Stimulated activated CD8-positive, alpha-beta memory T cell treated with anti-CD3 and anti-CD28 coated beads, Interleukin-4, amount 100 ng/mL, for 24 hours (primary cell): Measurements from ENCODE around the gene CLUH.

Experiments used
- DNase-seq: peaks from one replicate; pipeline ENCODE4 v3.0.0-alpha.2; 2020; ENCODE audit warnings: low read depth

Gene CLUH

DNA sequence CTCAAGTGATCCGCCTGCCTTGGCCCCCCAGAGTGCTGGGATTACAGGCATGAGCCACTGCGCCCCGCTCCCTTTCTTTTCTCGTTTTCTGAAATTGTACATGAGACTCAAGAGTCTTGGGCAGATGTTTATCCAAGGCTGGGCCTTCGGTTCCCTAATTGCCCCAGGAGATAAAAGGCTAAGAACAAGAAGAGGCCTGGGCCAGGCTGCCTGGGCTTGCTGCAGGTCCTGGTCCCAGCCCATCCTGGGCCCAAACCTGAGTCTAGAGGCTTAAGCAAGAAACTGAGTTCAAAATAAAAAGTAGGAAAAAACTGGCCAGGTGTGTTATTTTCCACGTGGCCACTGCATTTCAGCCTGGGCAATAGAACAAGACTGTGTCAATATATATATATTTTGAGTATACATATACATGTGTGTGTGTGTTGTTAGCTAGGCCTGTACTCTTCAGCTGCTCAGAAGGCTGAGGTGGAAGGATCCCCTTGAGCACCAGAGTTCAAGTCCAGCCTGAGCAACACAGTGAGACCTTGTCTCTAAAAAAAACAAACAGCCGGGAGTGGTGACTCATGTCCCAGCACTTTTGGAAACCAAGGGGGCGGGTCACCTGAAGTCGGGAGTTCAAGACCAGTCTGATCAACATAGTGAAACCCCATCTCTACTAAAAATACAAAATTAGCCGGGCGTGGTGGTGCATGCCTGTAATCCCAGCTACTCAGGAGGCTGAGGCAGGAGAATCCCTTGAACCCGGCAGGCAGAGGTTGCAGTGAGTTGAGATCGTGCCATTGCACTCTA lies 6.8 kb upstream of the CLUH start:
- DNase-seq: no peak

DNA sequence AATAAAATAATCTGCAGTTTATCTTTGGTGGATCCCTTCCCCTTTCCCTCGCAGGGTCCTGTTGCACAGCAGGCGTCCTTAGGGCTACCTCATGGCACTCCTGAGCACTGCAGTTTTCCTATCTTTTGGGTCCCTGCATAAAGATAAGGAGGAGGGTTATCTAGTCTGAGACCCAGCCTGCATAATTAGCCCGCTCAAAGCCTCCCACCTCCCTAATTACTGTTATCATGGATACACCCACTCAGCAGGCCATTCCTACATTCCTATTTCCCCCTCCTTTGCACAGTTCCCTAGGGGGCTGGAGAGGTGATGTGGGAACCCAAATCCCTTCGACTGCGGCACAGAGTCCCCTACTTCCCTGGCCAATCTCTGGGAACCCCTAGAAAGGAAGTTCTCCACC lies 5.1 kb upstream of the CLUH start:
- DNase-seq: no peak

DNA sequence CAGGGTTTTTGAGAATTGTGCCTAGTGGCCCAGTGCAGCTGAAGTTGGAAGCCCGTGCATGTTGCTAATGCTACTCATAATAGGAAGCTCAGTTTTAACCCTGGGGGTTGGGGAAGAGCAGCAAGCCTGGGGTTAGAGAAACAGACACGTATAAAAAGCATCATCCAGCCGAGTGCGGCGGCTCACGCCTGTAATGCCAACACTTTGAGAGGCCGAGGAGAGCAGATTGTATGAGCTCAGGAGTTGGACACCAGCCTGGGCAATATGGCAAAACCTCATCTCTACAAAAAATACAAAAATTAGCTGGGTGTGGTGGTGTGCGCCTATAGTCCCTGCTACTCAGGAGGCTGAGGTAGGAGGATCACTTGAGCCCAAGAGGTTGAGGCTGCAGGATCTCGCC lies 2.3 kb upstream of the CLUH start:
- no peak for DNase-seq

DNA sequence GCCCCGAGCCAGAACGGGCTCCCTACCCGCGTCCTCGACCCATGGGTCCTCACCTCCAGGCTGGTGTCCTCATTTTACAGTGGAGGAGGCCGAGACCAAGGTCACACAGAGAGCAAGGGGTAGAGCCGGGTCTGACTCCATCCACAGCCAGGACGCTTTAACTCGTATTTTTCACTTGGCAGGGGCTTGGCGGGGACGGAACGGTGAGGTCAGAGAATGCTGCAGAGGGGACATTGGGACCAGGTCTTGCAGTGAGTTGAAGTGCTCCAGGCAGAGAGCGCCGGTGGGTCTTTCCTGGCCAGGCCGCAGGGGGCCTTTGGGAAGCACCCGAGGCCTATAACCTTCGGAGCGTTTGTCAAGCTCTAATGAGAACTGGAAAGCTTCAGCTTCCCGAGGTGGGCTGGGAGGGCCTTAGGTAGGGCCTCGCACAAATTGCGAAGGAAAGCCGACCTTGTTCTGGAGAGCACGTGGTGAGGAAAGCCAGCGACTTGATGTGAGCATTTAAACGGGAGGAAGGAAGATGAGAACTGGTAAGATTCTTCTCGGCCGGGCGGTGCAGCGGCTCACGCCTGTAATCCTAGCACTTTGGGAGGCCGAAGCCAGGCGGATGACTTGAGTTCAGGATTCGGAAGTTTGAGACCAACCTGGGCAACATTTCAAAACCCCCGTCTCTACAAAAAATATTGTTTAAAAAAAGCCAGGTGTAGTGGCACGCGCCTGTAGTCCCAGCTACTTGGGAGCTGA lies 908 bp upstream of the CLUH start:
- DNase-seq: no peak

DNA sequence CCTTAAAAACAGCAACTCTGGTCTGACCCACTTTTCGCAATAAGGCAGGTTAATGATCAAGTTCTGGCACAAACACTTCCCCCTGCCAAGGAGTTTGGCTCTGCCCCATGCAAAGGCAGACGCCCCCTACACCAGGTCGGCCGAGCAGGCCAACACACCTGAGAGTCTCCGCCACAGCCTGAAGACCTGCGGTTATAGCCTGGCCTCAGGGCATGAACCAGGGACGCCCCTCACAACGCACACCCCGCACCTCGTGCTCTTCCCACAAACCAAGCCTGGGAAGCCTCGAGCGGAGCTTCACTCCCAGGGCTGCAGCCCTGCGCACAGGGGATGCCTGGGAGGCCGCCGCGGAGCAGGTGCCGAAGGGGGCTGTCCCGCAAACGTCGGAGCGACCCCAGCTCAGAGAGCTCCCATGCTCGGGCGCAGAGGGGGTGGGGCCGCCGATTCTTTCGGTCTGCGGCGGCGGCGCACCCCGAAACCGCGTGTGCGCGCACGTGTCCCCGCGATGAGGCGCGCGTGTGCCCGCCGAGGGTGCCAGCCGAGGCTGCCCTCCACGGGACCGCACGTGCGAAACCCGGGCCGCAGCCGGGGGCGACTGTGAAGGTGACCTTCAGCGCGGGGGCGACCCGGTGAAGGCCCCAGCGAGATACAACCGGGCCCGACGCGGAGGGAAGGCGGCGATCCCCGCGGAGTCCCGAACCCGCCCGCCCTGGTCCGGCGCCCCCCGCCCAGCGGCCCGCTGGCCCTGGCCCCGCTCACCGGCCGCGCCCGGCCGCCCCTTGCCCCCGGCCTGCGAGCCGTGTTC lies 559 bp downstream of the CLUH start:
- no peak for DNase-seq

DNA sequence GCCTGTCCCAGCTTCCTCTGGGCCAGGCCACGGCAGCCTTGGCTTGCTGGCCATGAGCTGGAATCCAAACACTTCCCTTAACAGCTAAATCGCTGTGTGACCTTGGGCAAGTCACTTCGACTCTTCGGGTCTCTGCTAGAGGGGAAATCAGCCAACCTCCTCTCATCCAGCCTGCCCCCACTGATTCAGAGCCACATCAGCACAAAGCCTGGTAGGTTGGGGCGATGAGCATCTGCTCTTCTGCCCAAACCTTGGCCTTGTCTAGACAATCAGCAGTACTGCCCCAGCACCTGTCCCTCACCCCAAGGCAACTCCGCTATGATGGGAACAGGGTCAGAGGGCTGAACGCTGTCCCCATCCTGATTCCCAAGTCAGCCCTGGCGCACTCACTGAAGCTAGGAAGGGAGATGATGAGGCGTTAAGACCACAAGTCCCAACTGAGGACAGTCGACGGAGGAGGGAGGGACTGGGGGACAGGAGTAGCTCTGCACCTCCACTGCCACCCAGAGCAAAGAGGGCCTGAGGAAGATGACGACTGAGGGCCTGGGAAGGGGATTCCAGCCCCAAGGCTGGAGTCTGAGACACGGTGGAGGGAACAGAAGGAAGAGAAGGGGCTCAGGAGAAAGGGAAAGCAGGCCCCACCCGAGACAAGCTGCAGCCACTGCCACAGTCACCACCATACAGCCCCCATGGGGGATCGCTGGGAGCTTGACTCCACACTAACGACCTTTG lies 1.3 kb downstream of the CLUH start:
- no peak for DNase-seq

DNA sequence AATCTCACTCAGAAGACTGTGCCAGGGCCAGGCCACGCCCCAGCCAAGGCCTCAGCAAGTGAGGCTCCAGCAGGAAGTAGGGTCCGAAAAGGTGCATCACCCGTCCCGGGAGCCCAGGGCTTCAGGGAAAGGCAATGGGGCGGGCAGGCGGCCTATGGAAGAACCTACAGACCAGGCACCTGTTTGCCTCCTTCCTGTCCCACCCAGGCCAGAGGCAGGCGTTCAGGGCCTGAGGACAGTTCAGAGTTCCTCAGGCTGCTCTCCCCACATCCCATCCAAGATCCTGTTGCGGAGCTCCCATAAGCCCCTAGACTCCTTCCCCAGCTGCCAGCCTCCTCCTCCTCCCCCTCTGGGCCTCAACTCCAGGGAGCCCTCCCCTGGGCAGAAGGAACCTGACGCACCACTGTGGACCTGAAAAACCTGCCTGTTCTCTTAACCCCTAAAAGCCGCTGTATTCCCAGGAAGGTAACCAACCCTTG lies 2.3 kb downstream of the CLUH start:
- no peak for DNase-seq

DNA sequence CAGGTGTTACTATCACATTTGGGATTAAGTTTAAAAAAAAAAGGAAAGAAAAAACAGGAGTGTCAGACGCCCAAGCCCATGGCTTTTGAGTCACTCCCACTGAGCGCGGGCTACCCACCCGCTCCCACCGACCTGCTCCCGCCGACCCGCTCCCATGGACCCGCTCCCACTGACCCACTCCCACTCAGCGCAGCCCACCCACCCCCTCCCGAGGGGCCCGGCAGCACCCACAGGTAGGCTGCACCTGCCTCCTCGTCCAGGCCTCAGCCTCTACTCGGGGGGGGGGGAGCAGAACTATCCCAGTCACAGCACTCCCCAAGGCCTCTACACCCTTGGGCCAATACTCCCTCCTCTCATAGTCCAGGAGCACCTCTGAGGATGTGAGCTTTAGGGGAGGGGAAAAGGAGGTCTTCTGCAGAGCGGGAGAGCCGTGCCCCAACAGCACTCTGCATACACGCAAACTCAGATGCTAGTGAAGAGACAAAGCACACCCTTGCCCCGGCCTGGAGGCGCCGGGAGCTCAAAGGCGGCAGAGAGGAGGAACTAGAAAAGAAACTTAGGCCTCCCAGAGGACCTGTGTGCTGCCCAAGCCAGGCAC lies 2.9 kb downstream of the CLUH start:
- DNase-seq: no peak

DNA sequence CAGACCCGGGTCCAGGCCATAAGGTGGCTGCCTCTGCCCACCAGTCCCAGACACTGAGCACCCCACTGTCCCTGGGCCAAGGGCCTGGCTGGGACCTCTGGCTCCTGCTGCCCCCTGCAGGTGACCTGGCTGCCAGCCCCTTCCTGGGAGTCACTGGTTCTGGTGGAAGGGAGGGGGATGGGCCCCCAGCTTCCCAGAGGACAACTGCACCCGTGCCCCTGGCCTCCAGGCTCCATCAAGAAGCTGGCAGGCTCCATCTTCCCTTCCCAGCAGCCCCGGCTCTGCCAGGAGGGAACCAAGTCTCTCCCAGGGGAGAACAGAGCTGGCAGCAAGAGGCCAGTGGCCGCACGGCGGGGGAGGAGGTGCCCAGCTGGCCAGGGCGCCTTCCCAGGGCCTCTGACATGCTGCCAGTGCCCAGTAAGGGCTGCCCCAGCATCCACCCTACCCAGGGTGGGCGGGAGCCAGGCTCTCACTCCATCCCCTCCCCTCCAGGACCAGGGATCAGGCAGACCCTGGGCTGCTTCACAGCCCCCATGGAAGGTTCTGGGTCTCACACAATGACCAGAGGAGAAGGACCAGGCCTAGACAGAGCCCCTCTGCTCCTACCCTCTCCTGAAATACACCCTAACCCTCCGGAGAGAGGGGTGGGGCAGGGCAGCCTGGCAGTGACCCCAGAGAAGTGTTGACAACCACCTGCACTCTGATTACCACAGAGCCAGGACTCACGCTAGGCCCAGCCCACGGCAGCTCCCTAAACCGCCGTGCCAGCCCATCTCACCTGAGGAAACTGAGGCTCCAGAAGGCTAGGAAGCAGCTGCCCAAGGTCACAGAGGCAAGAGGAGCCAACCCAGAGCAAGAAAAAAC lies 3.6 kb downstream of the CLUH start:
- no peak for DNase-seq

DNA sequence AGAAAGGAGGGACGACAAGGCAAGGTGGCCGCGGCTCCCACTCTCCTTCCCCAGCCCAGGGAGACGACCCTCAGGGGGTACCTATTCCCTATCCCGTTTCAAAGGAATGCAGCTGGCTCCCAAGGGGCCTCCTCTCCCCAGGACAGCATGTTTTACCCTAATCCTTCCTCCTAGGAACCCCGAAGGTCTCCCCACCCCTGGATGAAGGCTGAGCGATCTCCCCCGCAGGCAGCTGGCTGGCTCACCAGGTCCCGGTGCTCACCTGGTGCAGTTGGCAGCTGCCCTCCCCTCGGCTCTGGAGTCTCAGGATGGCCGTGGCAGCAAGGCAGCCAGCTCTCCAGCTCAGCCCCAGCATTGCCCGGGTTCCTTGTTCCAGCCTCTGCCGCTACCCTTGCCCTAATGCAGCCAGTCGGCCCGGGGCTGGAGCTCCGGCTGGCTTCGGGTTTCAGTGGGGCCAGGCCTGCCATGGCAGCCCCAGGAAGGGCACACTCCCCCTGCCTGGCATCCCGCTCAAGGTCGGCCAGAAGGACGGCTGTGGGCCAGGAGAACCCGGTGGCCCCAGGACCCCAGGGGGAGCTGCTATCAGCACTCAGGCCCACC lies 4.6 kb downstream of the CLUH start:
- DNase-seq: no peak

DNA sequence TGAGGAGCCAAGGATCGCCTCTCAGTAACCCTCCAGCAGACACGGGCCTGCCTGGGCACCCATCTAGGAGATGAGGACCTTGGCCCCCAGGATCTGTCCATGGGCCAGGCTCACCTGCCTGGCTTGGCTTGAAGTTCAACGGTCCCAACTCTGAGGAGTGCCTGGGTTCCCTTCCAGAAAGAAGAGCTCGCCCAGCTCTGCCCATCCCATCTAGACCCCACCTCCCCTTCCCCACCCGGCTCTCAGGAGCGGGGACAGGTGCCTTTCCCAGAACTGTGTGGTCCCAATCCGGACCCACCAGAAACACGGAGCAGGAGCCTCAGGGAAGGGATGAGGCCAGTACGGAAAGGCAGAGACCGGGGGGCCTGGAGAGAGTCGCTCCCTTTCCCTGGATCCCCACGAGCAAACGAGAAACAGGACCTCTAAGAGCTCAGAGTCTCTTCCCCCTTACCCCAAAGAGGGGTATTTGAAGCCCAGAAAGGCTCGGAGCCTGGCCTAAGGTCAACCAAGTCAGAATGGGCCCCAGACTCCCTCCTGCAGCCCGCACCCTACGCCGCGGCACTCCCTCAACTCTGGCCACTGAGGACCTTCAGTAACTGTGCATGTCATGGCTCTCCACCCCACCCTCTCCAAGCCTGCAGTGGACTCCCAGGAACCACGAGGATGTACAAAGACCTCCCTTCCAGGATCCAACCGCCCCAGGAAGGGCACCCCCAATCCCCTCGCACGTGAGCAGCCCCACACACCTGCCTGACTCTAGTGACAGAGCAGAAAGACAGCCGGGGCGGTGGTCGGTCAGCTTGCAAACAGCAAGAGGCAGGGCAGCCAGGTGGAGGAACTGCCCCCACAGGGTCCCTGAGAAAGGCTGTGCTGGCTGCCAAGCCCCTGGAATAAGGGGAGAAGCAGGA lies 5.4 kb downstream of the CLUH start:
- no peak for DNase-seq

DNA sequence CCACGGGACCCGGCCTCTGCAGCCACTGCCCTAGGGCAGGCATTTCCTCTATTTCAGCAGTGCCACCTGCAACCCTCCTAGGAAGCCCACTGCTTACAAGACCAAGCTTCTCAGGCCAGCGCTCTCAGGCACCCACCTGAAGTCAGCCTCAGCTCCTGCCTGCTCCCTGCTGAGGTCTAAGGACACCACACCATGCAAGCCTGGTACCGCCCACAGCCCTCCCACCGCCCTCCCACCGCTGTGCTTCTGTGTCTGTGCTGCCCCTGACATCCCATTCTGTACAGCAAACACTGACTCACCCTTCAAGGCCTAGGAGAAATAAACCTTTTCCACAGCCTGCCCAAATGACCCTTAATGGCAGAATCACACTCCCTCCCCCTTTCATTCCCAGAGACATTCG lies 6.3 kb downstream of the CLUH start:
- DNase-seq: no peak

DNA sequence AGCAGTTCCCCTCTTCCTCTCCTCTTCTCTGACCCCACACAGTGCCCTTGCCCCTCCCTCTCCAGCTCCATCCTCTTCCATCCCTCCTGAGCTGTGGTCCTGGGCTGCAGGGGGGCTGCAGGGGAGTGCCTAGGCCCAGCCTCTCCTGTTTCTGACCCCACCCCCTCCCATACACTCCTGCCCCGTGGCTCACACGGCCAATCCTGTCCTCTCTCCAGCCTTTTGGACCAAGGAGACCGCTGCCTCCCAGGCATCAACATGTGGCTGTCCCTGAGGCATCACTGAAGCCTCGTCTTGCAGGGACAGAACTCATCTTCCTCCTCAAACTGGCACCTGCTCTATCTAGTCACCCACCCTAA lies 6.7 kb downstream of the CLUH start:
- no peak for DNase-seq

DNA sequence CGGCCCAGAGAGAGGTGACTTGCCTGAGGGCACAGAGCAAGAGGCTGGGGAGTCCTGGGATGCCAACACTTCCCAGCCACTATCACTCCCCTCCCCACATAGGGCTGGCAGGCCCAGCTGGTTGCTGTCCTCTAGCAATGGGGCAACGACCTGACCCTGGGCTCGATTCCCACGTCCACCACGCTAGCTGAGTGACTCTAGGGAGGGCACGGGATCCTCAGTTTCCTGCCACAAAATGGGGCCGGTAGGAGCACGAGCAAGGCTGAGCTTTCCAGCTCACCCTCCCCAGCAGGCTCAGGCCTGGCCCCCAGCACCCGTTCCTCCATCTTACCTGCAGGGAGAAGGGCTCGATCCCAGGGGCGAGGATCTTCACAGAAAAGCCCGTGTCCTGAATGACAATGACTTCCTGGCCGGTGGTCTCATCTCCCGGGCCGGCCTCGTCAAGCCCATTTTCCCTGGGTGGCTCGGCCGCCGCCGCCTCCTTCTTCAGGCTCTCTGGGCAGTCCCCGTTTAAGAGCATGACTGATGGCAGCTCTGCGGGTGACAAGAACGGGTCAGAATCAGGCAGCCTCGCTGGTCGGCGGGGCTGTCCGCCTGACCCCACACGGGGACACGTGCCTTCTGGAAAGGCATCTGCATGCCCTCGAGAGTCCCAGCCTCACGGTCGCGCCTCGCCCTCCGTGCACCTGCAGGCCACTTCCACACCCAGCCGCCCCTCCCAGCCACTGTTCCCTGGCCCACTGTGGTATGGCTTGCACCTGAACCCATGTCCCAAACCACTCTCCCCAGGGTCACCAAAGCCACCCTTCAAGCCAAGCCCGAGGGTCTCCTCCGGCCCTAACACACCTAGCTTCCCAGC lies 7.3 kb downstream of the CLUH start:
- no peak for DNase-seq

DNA sequence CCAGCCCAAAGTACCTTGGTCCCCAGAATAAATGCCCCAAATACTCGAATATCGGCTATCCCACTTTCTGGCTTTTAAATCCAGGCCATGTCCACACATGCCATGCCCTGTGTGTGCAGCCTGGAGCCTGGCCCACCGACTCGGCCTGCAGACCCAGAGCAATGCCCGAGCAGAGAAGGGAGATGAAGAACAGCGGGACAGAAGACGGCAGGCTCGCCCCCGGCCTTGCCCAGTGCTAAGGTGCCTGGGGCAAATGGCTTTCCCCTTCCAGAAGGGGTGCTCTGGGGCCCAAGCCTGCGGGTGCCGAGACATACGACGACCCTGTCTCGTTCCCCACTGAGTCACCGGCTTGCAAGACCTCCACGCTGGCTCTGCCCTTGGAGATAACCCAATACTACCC lies 8.0 kb downstream of the CLUH start:
- DNase-seq: no peak

DNA sequence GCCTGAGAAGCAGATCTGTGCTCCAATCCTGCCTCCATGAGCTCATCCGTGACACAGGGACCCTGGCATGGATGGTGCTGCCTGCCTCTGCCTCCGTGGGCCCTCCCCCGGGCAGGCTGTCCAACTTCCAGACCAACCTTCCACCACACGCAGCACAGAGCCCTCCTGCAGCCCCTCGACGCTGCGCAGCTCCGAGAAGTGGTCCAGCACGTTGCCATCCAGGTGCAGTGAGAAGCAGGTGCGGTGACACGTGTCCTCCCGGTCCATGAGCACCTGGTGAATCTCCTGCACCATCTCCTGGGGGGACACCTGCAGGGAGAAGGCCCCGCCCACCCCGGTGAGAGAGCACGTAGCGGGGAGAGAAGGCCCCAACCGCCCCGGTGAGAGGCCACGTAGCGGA lies 8.4 kb downstream of the CLUH start:
- DNase-seq: no peak

DNA sequence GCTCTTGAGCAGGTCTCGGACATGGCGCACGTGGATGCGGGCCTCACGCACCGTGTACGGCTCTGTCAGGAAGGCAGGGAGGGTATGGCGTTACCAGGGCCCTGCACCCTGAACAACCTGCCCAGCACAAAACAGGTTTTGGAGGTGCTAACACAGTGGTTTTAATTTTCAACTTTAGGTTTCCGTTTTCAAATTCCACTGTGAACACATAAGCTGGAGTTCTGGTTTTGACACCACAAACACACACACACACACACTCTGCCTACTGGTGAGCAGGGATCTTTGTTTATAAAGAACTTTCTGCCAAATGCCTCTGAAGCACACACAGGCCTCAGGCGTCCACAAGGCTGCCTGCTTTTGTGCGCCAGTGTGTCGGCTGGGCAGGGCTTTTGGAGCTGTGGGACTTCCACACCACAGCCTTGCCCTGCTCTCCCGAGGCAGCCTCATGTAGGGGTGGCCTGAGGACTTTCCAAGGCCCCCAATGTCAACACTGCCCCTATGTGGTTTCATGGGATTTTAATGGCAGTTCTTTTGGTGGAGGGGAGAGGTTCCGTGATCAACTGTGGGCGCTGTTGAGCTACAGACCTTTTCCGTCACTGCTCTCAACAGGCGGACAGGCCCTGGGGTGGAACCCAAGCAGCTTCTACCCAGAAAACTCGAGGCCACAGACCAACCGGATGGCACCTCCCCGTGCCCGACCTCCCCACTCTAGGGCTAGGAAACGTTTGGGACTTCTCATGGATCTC lies 9.4 kb downstream of the CLUH start:
- DNase-seq: no peak
